Adrenal gland (tissue), 19 donors: ENCODE results near the gene TRIM37. TPM values are rescaled to one million over a fixed set of nuclear protein-coding genes. Genes with fewer than 3 reads are reported as not detected.
A peak's percentile ranks its signal among the peaks of the same experiment; 100 is the strongest.

Source experiments
- DNase-seq, 7 donors: peaks; one replicate each; pipeline ENCODE4 v3.0.0-alpha.2; 2019 to 2020
- H3K27ac ChIP-seq, 5 donors: fragments of 200-600 bp; sonication (generic) in 4 of 5; 1 replicate in 3 of 5; 2 replicates in 2 of 5; pipeline versions ENCODE4 v1.5.1 to v1.8.0; 2016 to 2020; ENCODE audit warnings: mild to moderate bottlenecking in 1 of 5
- H3K27me3 ChIP-seq: fragments of 200-600 bp; 2 replicates; pipeline ENCODE4 v1.8.0; 2021
- H3K36me3 ChIP-seq, 2 donors: fragments of 200-600 bp; replicated peaks in 1 of 2; 1 replicate in 1 of 2; 2 replicates in 1 of 2; pipeline versions ENCODE4 v1.5.1 to v1.8.0; 2018 to 2022
- H3K4me1 ChIP-seq, 2 donors: fragments of 200-600 bp; replicated peaks in 1 of 2; 1 replicate in 1 of 2; 2 replicates in 1 of 2; pipeline versions ENCODE4 v1.5.1 to v1.8.0; 2018 to 2021
- H3K4me3 ChIP-seq, 4 donors: fragments of 200-600 bp; sonication (generic) in 3 of 4; one replicate each; pipeline ENCODE4 v1.5.1; 2016 to 2018
- H3K9me3 ChIP-seq, 3 donors: fragments of 200-600 bp; sonication (generic) in 1 of 3; replicated peaks in 1 of 3; 1 replicate in 2 of 3; 2 replicates in 1 of 3; pipeline versions ENCODE4 v1.5.1 to v1.8.0; 2016 to 2021
- POLR2A ChIP-seq, 2 donors: fragments of 450-650 bp; IDR thresholded peaks; one replicate each; pipeline ENCODE4 v1.6.1; 2017; ENCODE audit warnings: antibody characterized with exemption in 2 of 2, mild to moderate bottlenecking in 2 of 2, moderate library complexity in 1 of 2
- WGBS, 4 donors: extraction: QIAGEN DNeasy Blood & Tissue Kit in 2 of 4; methylation state at CpG; one replicate each; pipeline versions ENCODE4 v1.1.5 to v1.1.7; 2013 to 2017; 5-methylcytosine and 5-hydroxymethylcytosine counted together
- intact Hi-C, 2 donors: fragments of 100-400 bp; cut with DNase I; formaldehyde crosslinking; loops; one replicate each; pipeline versions ENCODE4 v1.14.1 to v1.15.0; 2022 to 2023
- long read RNA-seq, 10 donors: library from polyadenylated mRNA in 3 of 10; unstranded in 2 of 10; stranded (forward) in 1 of 10; transcript quantifications; one replicate each; pipeline ENCODE4 v2.0.0 and lab custom pipeline, GENCODE V29; 2021 to 2026
- polyA plus RNA-seq, 3 donors: library from polyadenylated mRNA; stranded (reverse); fragments of 200-250 nt in 2 of 3; fragments of 350-450 nt in 1 of 3; fragmentation: Illumina TruSeq in 1 of 3; extraction: RNeasy Lipid Tissue Mini Kit (QIAGEN cat#74804) in 1 of 3; gene quantifications; one replicate each; pipeline ENCODE4 v1.2.3, GENCODE V29; 2013 to 2014
- total RNA-seq, 9 donors: library from RNA; depleted of rRNA in 4 of 9; stranded (reverse); fragments of >200 nt in 4 of 9; fragments of 120-200 nt in 1 of 9; fragmentation: NEBNext Ultra II Directional in 1 of 9; extraction: Animal tissue kit (Norgen Biotek cat#: 25700) in 1 of 9; gene quantifications; one replicate each; pipeline versions ENCODE4 v1.1.0 to v1.2.4, GENCODE V29; 2013 to 2023
- TF ChIP-seq, protein P1 (sequence below), 6 experiments: fragments of 450-650 bp in 4 of 6; fragments of 200-600 bp in 2 of 6; sonication (generic) in 1 of 6; IDR thresholded peaks; 1 replicate in 5 of 6; 2 replicates in 1 of 6; pipeline versions ENCODE4 v1.5.1 to v1.8.0; 2016 to 2021; ENCODE audit warnings: antibody characterized with exemption in 6 of 6, mild to moderate bottlenecking in 2 of 6, moderate library complexity in 1 of 6
- donor health status: healthy with polysubstance abuse.
- donor health status: Bipolar disorder and iron deficiency.
- donor health status: DM: yes; HTN: yes; CAD: no.
- donor health status: DM: no; HTN: no; CAD: no.
- donor health status: DM: no; HTN: no; CAD: no.
- donor health status: DM: yes; HTN: yes; CAD: no.

Gene TRIM37, protein sequence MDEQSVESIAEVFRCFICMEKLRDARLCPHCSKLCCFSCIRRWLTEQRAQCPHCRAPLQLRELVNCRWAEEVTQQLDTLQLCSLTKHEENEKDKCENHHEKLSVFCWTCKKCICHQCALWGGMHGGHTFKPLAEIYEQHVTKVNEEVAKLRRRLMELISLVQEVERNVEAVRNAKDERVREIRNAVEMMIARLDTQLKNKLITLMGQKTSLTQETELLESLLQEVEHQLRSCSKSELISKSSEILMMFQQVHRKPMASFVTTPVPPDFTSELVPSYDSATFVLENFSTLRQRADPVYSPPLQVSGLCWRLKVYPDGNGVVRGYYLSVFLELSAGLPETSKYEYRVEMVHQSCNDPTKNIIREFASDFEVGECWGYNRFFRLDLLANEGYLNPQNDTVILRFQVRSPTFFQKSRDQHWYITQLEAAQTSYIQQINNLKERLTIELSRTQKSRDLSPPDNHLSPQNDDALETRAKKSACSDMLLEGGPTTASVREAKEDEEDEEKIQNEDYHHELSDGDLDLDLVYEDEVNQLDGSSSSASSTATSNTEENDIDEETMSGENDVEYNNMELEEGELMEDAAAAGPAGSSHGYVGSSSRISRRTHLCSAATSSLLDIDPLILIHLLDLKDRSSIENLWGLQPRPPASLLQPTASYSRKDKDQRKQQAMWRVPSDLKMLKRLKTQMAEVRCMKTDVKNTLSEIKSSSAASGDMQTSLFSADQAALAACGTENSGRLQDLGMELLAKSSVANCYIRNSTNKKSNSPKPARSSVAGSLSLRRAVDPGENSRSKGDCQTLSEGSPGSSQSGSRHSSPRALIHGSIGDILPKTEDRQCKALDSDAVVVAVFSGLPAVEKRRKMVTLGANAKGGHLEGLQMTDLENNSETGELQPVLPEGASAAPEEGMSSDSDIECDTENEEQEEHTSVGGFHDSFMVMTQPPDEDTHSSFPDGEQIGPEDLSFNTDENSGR
- total RNA-seq (10 to 100 TPM; 18.0 to 37.2 (median 25.0) TPM), polyA plus RNA-seq (10 to 100 TPM in 1 of 3 donors, 1 to 10 TPM in 2; 6.0 to 31.0 (median 8.4) TPM)
- long read RNA-seq, donor 1, partial matches to known transcripts: 0 of 1 reads
- long read RNA-seq, donor 1, other reads (novel, unspliced or antisense): 0 of 1 reads
- long read RNA-seq, donor 2: 0 reads
- long read RNA-seq, donor 3: 0 reads
- long read RNA-seq, donor 4, full-length matches to known transcripts: 3 of 18 reads
- long read RNA-seq, donor 4, partial matches to known transcripts: 4 of 18 reads
- long read RNA-seq, donor 4, other reads (novel, unspliced or antisense): 11 of 18 reads
- long read RNA-seq, donor 5, full-length matches to known transcripts: 21 of 42 reads
- long read RNA-seq, donor 5, partial matches to known transcripts: 3 of 42 reads
- long read RNA-seq, donor 5, other reads (novel, unspliced or antisense): 18 of 42 reads
- long read RNA-seq, donor 6, full-length matches to known transcripts: 10 of 21 reads
- long read RNA-seq, donor 6, partial matches to known transcripts: 5 of 21 reads
- long read RNA-seq, donor 6, other reads (novel, unspliced or antisense): 6 of 21 reads
- long read RNA-seq, donor 7: 0 reads
- long read RNA-seq, donor 8, partial matches to known transcripts: 0 of 2 reads
- long read RNA-seq, donor 8, other reads (novel, unspliced or antisense): 0 of 2 reads
- long read RNA-seq, donor 9: 0 reads
- long read RNA-seq, donor 10, partial matches to known transcripts: 0 of 1 reads
- long read RNA-seq, donor 10, other reads (novel, unspliced or antisense): 0 of 1 reads

DNA sequence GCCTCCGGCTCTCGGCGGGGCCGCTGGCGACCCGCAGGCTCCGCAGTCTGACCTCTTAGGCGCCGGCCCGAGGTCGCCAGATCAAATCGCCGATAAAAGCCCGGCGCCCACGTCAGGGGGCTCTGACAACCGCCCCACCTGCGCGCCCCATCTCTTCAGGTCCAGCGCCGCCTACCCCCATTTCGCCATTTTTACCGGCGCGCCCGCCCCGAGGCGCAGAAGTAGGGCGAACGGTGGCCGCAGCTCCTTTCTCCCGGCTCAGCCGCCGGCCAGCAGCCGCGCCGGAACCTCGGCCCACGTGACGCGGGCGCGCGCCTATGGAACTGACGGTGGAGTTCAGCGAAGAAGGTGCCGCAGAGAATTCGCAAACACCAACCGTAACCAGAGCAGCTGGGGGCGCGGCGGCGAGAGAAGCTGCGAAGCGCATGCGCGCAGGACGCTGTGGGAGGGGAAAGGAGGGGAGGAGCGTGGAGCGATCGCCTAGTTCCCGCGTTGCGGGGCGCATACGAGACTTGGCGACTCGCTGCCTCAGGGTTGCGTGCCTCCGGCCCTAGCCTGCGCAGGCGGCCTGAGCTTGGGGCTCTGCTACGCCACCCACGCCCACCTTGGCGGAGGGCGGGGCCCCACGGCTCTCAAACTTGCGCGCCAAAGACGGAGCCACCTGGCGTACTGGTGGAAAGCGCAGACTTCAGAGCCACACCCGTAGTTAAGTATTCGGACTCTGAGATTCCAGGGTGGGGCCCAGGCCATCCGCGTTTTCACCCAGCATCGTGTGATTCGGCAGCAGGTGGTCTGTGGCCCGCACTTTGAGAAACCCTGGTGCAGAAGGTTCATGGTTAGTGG is at the start of gene TRIM37:
TRIM37 (minus strand) TSS at position 418 of the 843 bp plus-strand sequence. CDS start 419 bp downstream, outside the sequence.
- peak; percentile 97 to 98 (median 98) for DNase-seq
- peak within 1 kb of the TSS; percentile 62 to 87 (median 84) for H3K4me3 ChIP-seq
- WGBS, 4 donors: 0 to 3% (median 0%) methylated on average over 9 to 89 of the region's 89 CpGs
- intact Hi-C loops: no loop called here
- peak; percentile 79 to 87 for TF ChIP-seq POLR2A (IDR thresholded peaks at IDR 0.05)
- TF ChIP-seq, protein P1, sequence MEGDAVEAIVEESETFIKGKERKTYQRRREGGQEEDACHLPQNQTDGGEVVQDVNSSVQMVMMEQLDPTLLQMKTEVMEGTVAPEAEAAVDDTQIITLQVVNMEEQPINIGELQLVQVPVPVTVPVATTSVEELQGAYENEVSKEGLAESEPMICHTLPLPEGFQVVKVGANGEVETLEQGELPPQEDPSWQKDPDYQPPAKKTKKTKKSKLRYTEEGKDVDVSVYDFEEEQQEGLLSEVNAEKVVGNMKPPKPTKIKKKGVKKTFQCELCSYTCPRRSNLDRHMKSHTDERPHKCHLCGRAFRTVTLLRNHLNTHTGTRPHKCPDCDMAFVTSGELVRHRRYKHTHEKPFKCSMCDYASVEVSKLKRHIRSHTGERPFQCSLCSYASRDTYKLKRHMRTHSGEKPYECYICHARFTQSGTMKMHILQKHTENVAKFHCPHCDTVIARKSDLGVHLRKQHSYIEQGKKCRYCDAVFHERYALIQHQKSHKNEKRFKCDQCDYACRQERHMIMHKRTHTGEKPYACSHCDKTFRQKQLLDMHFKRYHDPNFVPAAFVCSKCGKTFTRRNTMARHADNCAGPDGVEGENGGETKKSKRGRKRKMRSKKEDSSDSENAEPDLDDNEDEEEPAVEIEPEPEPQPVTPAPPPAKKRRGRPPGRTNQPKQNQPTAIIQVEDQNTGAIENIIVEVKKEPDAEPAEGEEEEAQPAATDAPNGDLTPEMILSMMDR (IDR thresholded peaks at IDR 0.05): peak in 1 of 6 experiments; percentile 2
- peaks cover 16 to 29% of the 10 kb centered on the region in 2 donors for H3K4me1 ChIP-seq
- peak within 1 kb of the TSS; percentile 67 to 95 (median 91) for H3K27ac ChIP-seq
- no peaks in the 10 kb centered on the region for H3K27me3 ChIP-seq
- no peaks in the 10 kb centered on the region for H3K36me3 ChIP-seq
- no peaks in the 10 kb centered on the region for H3K9me3 ChIP-seq

DNA sequence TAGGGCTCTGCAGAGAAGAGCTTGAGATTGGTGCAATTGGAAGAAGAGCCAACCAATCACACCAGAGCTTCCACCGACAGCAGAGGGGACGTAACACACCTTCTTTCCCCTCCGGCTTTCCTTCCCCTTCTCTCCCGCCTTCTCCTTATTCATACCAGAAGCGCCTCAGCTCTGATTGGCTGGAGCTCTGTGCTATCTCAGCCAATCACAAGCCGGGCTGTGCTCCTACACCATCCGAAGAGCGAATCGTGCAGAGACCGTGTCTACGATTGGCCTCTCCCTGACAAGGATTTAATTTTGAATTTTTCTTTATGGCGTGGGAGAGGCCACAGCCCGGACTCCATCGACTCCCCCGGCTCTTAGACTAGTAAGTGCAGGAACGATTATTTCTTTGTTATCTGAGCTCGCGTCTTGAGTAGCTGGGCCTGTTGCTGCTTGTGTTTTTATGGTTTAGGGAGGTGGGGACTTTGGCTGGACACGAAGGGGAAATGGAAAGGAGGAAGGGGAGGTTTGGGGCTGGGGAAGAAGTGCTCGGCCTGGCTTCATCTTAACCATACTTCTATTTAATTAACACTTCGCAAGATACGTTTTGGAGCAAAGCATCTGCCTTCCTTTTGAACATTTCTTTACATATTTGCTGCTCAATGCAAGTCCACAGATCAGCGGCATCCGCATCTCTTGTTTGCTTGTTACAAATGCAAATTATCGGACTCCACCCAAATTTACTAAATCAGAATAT is 48.9 kb upstream of the TRIM37 start, which contains the start of gene PRR11:
PRR11 (plus strand) TSS at position 308 of the 739 bp plus-strand sequence. CDS start 14,007 bp downstream, outside the sequence.
- Histone ChIP-seq H3K27ac (peak within 1 kb of the TSS in 4 of 5 donors; percentile 69 to 87 (median 80)), H3K9me3 (no peaks in the 10 kb centered on the region), H3K4me1 (peaks cover 5 to 17% of the 10 kb centered on the region in 2 donors), H3K36me3 (no peaks in the 10 kb centered on the region), H3K27me3 (no peaks in the 10 kb centered on the region), H3K4me3 (peak within 1 kb of the TSS; percentile 40 to 81 (median 72))
- 1 to 3% (median 1%) methylated on average over 25 of the region's 25 CpGs for WGBS, 4 donors
- peak; percentile 97 to 99 (median 98) for DNase-seq
- intact Hi-C loops: no loop called here
- TF ChIP-seq, protein P1 (IDR thresholded peaks at IDR 0.05): no peak
- TF ChIP-seq POLR2A (IDR thresholded peaks at IDR 0.05): no peak
